ENCODE measurements around the gene LY6G5C. TPM values are rescaled to one million over a fixed set of nuclear protein-coding genes. Genes with fewer than 3 reads are reported as not detected.

Gene LY6G5C
- total and polyA plus RNA-seq, 7 donors: 0.68 to 3.2 (median 1.5) TPM; not detected in 1

DNA sequence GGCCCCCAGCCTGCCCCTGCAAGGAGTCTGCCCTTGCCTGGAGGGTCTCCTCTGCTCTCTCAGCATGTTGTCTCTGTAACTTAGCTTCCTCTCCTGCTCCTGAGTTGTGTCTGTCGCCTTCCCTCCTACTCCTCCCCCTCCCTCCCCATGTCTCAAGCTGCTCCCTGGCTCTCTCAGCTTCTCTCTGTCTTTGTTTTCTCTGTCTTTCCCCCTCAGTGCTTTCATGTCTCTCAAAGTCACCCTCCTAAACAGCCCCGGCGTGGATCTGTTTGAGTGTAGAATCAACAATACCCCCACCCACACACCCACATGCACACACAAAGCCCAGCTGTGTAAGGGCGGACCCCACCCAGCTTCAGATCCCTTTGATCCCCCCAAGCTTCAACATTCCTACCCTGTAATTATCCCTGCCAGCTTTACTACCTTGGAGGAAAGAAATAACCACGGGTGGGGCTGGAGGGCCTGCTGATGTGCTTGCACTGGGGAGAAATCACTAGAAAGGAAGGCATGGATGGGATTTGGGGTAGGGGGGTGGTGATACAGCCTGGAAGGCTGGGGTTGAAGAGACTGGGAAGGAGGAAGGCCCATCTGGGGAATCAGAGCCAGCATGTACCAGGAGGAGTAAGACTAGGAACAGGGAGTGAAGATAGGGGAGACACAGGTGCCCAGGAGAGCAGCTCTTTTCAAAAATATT is 33.3 kb upstream of the LY6G5C start:
- H3K27ac ChIP-seq: peak overlapping the region in 1 of 4 donors; percentile 74
- intact Hi-C loops (cut with DNase I): no loop called here
- no peaks in the 10 kb centered on the region for H3K9me3 ChIP-seq
- WGBS, 2 donors: 8 to 42% methylated on average over 5 of the region's 5 CpGs
- H3K4me1 ChIP-seq: peaks cover 0 to 11% (median 10%) of the 10 kb centered on the region in 4 donors
- H3K4me3 ChIP-seq: no peak overlapping the region
- no peaks in the 10 kb centered on the region for H3K27me3 ChIP-seq
- DNase-seq: no peak
- H3K36me3 ChIP-seq: no peaks in the 10 kb centered on the region
- TF ChIP-seq POLR2AphosphoS5 (IDR thresholded peaks at IDR 0.05) (no peak), POLR2A (IDR thresholded peaks at IDR 0.05) (no peak), EP300 (IDR thresholded peaks at IDR 0.05) (no peak)
- TF ChIP-seq, protein P1, sequence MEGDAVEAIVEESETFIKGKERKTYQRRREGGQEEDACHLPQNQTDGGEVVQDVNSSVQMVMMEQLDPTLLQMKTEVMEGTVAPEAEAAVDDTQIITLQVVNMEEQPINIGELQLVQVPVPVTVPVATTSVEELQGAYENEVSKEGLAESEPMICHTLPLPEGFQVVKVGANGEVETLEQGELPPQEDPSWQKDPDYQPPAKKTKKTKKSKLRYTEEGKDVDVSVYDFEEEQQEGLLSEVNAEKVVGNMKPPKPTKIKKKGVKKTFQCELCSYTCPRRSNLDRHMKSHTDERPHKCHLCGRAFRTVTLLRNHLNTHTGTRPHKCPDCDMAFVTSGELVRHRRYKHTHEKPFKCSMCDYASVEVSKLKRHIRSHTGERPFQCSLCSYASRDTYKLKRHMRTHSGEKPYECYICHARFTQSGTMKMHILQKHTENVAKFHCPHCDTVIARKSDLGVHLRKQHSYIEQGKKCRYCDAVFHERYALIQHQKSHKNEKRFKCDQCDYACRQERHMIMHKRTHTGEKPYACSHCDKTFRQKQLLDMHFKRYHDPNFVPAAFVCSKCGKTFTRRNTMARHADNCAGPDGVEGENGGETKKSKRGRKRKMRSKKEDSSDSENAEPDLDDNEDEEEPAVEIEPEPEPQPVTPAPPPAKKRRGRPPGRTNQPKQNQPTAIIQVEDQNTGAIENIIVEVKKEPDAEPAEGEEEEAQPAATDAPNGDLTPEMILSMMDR (IDR thresholded peaks at IDR 0.05): no peak

DNA sequence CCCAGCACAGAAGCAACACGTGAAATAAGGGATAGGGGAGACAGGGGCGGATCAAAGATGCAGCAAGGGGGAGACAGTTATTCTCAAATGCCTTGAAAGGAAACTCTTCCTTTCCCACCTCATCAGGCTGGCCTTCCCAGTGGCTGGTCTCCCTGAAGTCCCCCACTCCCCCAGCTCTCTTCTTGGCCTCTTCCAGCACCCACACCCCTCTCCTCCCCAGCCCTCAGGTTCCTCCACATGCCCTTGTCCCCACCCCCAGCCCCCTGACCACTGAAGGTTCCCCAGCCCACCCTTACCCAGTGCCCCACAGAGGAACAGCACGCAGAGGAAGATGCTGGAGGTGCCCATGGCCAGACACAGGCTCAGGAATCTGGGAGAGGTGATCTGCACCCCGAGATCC is 32.6 kb upstream of the LY6G5C start:
- Histone ChIP-seq H3K4me3 (no peak overlapping the region), H3K4me1 (peaks cover 0 to 11% (median 10%) of the 10 kb centered on the region in 4 donors), H3K27ac (no peak overlapping the region), H3K9me3 (no peaks in the 10 kb centered on the region), H3K27me3 (no peaks in the 10 kb centered on the region), H3K36me3 (no peaks in the 10 kb centered on the region)
- WGBS, 2 donors: 51 to 66% methylated on average over 4 of the region's 4 CpGs
- no peak for DNase-seq
- TF ChIP-seq, protein P1 (IDR thresholded peaks at IDR 0.05): no peak
- TF ChIP-seq POLR2A (IDR thresholded peaks at IDR 0.05) (no peak), POLR2AphosphoS5 (IDR thresholded peaks at IDR 0.05) (no peak), EP300 (IDR thresholded peaks at IDR 0.05) (no peak)
- intact Hi-C loops (cut with DNase I): no loop called here

DNA sequence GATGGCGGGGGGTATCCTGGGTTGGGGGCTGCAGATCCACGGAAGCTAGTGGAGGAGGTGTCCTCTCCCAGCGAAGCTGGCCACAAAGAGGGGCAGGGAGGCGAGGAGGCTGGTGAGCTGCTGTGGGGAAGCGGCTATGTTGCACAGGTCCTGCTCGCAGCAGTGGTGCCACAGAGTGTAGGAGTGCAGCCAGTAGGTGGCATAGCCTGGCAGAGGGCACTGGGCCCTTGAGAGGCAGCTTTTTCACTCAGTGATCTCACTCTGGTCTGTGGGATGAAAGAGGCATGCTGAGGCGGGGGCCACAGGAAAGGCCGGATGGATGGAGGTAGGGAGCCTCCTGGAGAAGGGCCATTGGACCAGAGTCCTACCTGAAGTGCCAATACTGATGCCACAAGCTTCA is 31.4 kb upstream of the LY6G5C start:
- no peaks in the 10 kb centered on the region for H3K36me3 ChIP-seq
- no peak overlapping the region for H3K27ac ChIP-seq
- DNase-seq: no peak
- WGBS, 2 donors: 81 to 83% methylated on average over 8 of the region's 8 CpGs
- H3K9me3 ChIP-seq: no peaks in the 10 kb centered on the region
- intact Hi-C loops (cut with DNase I): no loop called here
- no peaks in the 10 kb centered on the region for H3K27me3 ChIP-seq
- peaks cover 0 to 11% (median 10%) of the 10 kb centered on the region in 4 donors for H3K4me1 ChIP-seq
- H3K4me3 ChIP-seq: no peak overlapping the region
- TF ChIP-seq EP300 (IDR thresholded peaks at IDR 0.05): no peak
- no peak for TF ChIP-seq POLR2A (IDR thresholded peaks at IDR 0.05)
- TF ChIP-seq, protein P1 (IDR thresholded peaks at IDR 0.05): no peak
- no peak for TF ChIP-seq POLR2AphosphoS5 (IDR thresholded peaks at IDR 0.05)

DNA sequence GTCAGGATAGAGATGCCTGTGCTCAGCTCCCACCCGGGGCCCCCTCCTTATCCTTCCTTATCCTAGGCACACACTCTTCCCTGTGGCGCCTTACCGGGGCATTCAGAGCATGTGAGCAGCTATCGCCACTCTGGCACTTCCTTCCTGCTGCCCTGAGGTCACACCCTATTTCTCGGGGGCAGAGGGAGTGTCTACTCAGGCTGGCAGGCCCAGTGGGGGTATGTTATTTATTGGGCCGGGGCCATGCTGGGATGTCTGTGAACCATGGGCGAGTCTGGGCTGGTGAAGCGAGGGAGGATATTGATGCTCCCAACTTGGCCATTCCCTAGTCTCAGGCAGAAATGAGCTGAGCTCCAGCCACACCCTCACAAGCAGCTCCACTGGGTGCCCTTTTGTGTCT is 30.4 kb upstream of the LY6G5C start:
- H3K4me1 ChIP-seq: peaks cover 0 to 11% (median 10%) of the 10 kb centered on the region in 4 donors
- no peak for TF ChIP-seq POLR2A (IDR thresholded peaks at IDR 0.05)
- TF ChIP-seq POLR2AphosphoS5 (IDR thresholded peaks at IDR 0.05): no peak
- TF ChIP-seq, protein P1 (IDR thresholded peaks at IDR 0.05): no peak
- TF ChIP-seq EP300 (IDR thresholded peaks at IDR 0.05): no peak
- no peaks in the 10 kb centered on the region for H3K27me3 ChIP-seq
- intact Hi-C loops (cut with DNase I): no loop called here
- DNase-seq: no peak
- 17 to 44% methylated on average over 8 of the region's 8 CpGs for WGBS, 2 donors
- no peak overlapping the region for H3K27ac ChIP-seq
- no peaks in the 10 kb centered on the region for H3K9me3 ChIP-seq
- no peaks in the 10 kb centered on the region for H3K36me3 ChIP-seq
- no peak overlapping the region for H3K4me3 ChIP-seq

Measured in sigmoid colon (tissue), 7 donors.